ENCODE data around the gene METTL26.

Gene METTL26

DNA sequence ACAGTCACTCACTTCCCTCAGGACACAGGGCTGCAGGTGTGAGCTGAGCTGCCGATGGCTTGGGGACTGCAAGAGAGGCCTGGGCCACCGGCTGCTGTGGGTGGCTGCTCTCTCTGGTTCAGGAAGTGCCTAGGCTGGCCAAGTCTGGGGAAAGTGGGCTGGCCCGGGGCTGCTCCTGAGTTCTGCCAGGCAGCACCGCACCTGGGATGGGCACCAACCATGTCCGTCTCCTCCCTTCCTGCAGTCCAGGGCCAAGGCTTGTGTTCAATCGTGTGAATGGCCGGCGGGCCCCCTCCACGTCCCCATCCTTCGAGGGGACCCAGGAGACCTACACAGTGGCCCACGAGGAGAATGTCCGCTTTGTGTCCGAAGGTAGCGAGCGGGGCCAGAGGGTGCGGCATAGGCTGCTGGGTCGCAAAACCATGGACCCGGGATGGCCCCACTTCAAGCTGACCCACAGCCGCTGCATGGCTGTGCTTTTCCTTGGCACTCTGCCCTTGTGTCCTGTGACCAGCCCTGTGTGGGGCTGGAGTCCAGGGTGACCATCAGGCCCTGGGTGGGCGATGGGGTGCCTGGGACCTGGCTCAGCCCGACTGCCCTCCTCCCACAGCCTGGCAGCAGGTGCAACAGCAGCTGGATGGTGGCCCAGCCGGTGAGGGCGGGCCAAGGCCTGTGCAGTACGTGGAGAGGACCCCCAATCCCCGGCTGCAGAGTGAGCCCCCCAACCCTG is 11.2 kb upstream of the METTL26 start:
- ChIA-PET CTCF (interaction anchor here (1.3 to 1.9 kb wide), 4 partner anchors 9 to 20 kb away, joined by 5 to 8 read pairs (median 7); partner anchors contain the start of gene RHOT2), POLR2A (interaction anchor here (0.8 kb wide), 1 partner anchor 11 kb away, joined by 3 read pairs; the partner anchor contains the start of gene METTL26)
- TF ChIP-seq, protein P1, sequence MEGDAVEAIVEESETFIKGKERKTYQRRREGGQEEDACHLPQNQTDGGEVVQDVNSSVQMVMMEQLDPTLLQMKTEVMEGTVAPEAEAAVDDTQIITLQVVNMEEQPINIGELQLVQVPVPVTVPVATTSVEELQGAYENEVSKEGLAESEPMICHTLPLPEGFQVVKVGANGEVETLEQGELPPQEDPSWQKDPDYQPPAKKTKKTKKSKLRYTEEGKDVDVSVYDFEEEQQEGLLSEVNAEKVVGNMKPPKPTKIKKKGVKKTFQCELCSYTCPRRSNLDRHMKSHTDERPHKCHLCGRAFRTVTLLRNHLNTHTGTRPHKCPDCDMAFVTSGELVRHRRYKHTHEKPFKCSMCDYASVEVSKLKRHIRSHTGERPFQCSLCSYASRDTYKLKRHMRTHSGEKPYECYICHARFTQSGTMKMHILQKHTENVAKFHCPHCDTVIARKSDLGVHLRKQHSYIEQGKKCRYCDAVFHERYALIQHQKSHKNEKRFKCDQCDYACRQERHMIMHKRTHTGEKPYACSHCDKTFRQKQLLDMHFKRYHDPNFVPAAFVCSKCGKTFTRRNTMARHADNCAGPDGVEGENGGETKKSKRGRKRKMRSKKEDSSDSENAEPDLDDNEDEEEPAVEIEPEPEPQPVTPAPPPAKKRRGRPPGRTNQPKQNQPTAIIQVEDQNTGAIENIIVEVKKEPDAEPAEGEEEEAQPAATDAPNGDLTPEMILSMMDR (IDR thresholded peaks at IDR 0.05; ENCODE audit: insufficient read depth, low read length, missing control alignments): no peak
- H3K4me3 ChIP-seq (ENCODE audit: low read depth, low read length): no peak overlapping the region
- no peak for DNase-seq (ENCODE audit: low read depth, low spot score)

DNA sequence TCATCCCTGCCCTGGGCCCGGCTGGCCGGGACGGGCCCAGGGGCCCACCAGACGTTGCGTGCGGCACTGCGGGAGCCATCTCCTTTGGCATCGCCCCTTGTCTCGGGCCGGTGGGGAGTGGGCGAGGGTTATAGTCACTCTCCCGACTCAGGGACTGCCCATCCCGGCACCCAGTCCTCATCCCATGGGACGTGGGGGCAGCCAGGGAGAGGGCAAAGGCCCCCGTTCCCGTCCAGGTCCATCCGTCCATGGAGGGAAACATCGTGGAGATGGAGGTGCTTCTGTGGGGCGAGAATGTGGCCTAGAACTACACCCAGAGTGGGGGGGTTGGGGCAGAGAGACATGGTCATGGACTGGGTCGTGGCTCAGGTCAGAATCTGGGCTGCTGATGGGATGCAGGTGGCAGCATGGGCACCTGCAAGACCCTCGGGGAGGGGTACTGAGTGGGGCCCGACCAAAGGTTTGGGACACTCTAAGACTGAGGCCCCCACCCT is 10.6 kb upstream of the METTL26 start:
- DNase-seq (ENCODE audit: low read depth, low spot score): no peak
- CTCF ChIA-PET: no interaction called here
- POLR2A ChIA-PET: no interaction called here
- H3K4me3 ChIP-seq (ENCODE audit: low read depth, low read length): no peak overlapping the region
- TF ChIP-seq, protein P1 (IDR thresholded peaks at IDR 0.05; ENCODE audit: insufficient read depth, low read length, missing control alignments): no peak

DNA sequence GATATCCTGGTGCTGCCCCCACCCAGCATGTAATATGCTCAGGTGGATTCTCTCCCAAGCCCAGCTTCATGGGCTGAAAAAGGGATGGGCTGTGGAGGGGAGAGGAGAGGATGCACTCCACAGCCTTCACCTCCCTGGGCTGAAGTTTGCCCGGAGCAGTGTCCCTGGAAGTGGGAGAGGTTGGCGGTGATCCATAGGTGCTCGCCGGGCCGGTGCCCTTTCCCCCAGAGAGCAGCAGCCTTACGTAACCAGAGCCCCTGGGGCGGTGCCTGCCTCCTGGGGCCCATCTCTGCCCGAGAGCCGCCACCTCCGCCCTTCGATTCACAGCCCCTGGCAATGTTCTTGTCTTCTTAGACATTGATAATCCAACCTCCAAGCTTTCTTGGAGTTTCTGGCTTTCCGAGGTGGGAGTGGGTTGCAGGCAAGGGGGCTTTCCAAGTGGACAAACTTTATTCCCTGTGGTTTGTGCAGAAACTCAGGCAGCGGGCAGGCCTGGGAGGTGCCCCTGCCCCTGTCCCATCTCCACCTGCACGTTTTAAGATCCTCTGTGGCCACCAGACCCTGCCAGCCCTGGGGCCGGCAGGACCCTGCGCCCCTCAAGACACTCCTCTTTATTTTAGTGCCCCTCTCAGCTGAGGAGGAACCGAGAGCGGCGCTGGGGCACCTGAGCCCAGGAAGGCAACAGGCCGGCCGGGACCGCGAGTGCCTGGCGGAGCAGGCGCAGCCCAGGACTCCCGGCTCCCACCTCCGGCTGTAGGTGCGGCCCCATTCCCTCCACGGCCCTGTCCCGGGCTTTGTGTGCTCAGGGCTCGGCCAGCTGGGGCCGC is 10.0 kb upstream of the METTL26 start:
- TF ChIP-seq, protein P1 (IDR thresholded peaks at IDR 0.05; ENCODE audit: insufficient read depth, low read length, missing control alignments): no peak
- no peak overlapping the region for H3K4me3 ChIP-seq (ENCODE audit: low read depth, low read length)
- CTCF ChIA-PET: interaction anchor here (2.7 kb wide), 1 partner anchor 22 kb away, joined by 8 read pairs; the partner anchor contains the start of gene RHOT2
- no peak for DNase-seq (ENCODE audit: low read depth, low spot score)
- POLR2A ChIA-PET: no interaction called here

DNA sequence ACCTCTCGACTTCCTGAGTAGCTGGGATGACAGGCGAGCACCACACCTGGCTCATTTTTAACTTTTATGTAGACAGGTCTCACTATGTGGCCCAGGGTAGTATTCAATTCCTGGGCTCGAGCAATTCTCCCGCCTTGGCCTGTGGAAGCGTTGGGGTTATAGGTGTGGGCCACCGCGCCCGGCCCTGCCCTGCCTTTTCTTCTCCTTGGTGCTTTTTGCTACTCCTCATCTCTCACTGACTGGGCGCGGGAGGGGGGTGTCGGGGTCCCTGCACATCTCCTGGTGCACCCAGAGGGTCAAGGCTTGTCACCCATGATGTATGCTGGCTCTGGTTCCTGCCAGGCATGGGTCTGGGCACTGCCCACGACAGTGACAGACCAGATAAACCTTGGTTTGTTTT is 8.5 kb upstream of the METTL26 start:
- ChIA-PET CTCF (interaction anchor here (1.4 to 2.7 kb wide), 2 partner anchors 8 to 24 kb away, joined by 4 to 8 read pairs; partner anchors contain the start of gene RHOT2), POLR2A (no interaction called here)
- H3K4me3 ChIP-seq (ENCODE audit: low read depth, low read length): no peak overlapping the region
- TF ChIP-seq, protein P1 (IDR thresholded peaks at IDR 0.05; ENCODE audit: insufficient read depth, low read length, missing control alignments): no peak
- DNase-seq (ENCODE audit: low read depth, low spot score): no peak

DNA sequence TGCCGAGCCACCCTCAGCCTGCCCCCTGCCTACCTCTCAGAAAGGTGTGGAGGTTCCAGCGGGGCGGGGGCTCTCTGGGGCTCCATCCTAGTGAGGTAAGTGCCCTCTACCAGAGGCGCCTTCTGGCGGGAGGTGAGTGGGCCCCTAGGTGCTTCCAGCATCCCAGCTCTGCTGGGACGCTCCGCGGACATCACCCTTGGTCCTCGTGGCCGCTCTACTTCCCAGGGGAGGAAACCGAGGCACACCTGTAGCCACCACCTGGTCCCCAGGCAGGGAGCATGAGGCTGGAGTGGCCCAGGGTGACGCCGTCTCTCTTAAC is 6.9 kb upstream of the METTL26 start:
- ChIA-PET CTCF (interaction anchor here (0.8 to 1.4 kb wide), 2 partner anchors 9 to 15 kb away, joined by 3 to 4 read pairs; no protein-coding TSS in a partner anchor), POLR2A (no interaction called here)
- no peak for DNase-seq (ENCODE audit: low read depth, low spot score)
- H3K4me3 ChIP-seq (ENCODE audit: low read depth, low read length): peak overlapping the region; percentile 84
- TF ChIP-seq, protein P1 (IDR thresholded peaks at IDR 0.05; ENCODE audit: insufficient read depth, low read length, missing control alignments): no peak
